Duodenal mucosa (tissue), 2 donors: ENCODE results near the gene DGKI.

Source experiments
- H3K27ac ChIP-seq: one replicate; pipeline ENCODE4 v1.7.0; 2013; ENCODE audit warnings: low read depth, low read length
- H3K27me3 ChIP-seq, 2 donors: one replicate each; pipeline ENCODE4 v1.7.0; 2013; ENCODE audit warnings: low read length in 2 of 2, control low read depth in 1 of 2; ENCODE audit not compliant: insufficient read depth in 2 of 2, control insufficient read depth in 1 of 2
- H3K36me3 ChIP-seq, 2 donors: one replicate each; pipeline ENCODE4 v1.7.0; 2013; ENCODE audit warnings: low read length in 2 of 2, control low read depth in 1 of 2; ENCODE audit not compliant: insufficient read depth in 2 of 2, control insufficient read depth in 1 of 2
- H3K4me1 ChIP-seq, 2 donors: one replicate each; pipeline ENCODE4 v1.7.0; 2013; ENCODE audit warnings: low read length in 2 of 2, control low read depth in 1 of 2; ENCODE audit not compliant: insufficient read depth in 2 of 2, control insufficient read depth in 1 of 2
- H3K4me3 ChIP-seq, 2 donors: one replicate each; pipeline ENCODE4 v1.7.0; 2013; ENCODE audit warnings: low read length in 2 of 2, low read depth in 1 of 2
- H3K9ac ChIP-seq, 2 donors: one replicate each; pipeline ENCODE4 v1.7.0; 2013; ENCODE audit warnings: low read length in 2 of 2, low read depth in 1 of 2
- H3K9me3 ChIP-seq, 2 donors: one replicate each; pipeline ENCODE4 v1.7.0; 2013; ENCODE audit warnings: low read length in 2 of 2, control low read depth in 1 of 2; ENCODE audit not compliant: control insufficient read depth in 1 of 2

DGKI gene

GRCh38 chr7:137798073-137798763, 48.6 kb downstream of the DGKI start:
- no peaks in the 10 kb centered on the region for H3K4me1 ChIP-seq
- H3K27ac ChIP-seq: no peak overlapping the region

GRCh38 chr7:137795211-137795610, 51.6 kb downstream of the DGKI start:
- no peaks in the 10 kb centered on the region for H3K36me3 ChIP-seq
- no peaks in the 10 kb centered on the region for H3K4me1 ChIP-seq
- no peaks in the 10 kb centered on the region for H3K9me3 ChIP-seq
- H3K4me3 ChIP-seq: no peak overlapping the region
- no peaks in the 10 kb centered on the region for H3K27me3 ChIP-seq
- no peak overlapping the region for H3K9ac ChIP-seq
- no peak overlapping the region for H3K27ac ChIP-seq

More at GRCh38 chr7:137798073-137798763, 48.6 kb downstream of the DGKI start:
- H3K9me3 ChIP-seq: no peaks in the 10 kb centered on the region
- H3K27me3 ChIP-seq: no peaks in the 10 kb centered on the region
- no peaks in the 10 kb centered on the region for H3K36me3 ChIP-seq
- no peak overlapping the region for H3K9ac ChIP-seq
- no peak overlapping the region for H3K4me3 ChIP-seq

DNA sequence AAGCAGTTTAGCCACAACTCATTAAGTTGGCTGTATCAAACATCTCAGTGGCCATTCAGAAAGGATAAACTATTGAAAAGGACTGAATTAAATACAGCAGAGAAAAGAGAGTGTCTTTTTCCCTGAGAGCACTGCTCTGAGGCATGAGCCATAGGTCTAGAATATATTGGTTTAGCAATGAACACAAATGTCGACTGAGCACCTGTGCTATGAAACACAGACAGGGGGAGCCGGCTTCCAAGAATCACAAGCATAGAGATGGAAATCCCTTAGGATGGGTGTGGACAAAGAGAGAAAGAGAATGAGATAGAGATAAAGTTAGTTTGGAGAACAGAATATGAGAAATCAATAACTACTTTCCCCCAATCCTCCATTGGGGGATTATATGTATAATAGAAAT, 54.8 kb downstream of the DGKI start:
- Histone ChIP-seq H3K36me3 (no peaks in the 10 kb centered on the region), H3K4me3 (no peak overlapping the region), H3K9me3 (no peaks in the 10 kb centered on the region), H3K9ac (no peak overlapping the region), H3K4me1 (no peaks in the 10 kb centered on the region), H3K27ac (no peak overlapping the region), H3K27me3 (no peaks in the 10 kb centered on the region)

DNA sequence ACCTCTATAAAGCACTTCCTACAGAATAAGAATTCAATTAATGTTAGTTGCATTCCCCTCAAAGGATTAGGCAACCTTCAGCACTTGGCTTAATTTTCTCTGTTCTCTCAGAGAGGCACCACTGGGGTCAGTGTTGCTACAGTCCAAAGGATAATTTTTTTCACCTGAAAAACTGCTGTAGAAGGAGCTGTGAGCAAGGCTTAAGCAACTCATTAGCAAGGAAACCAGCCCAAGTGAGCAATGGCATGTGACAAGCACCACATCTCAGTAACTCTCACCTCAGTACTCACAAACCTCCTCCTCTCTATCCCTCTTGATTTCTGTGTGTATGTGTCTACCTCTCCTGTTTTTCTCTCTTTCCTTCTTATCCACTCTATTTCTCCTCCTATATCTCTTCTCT, 55.9 kb downstream of the DGKI start:
- Histone ChIP-seq H3K9me3 (no peaks in the 10 kb centered on the region), H3K4me3 (no peak overlapping the region), H3K27ac (no peak overlapping the region), H3K9ac (no peak overlapping the region), H3K36me3 (no peaks in the 10 kb centered on the region), H3K4me1 (no peaks in the 10 kb centered on the region), H3K27me3 (no peaks in the 10 kb centered on the region)

DNA sequence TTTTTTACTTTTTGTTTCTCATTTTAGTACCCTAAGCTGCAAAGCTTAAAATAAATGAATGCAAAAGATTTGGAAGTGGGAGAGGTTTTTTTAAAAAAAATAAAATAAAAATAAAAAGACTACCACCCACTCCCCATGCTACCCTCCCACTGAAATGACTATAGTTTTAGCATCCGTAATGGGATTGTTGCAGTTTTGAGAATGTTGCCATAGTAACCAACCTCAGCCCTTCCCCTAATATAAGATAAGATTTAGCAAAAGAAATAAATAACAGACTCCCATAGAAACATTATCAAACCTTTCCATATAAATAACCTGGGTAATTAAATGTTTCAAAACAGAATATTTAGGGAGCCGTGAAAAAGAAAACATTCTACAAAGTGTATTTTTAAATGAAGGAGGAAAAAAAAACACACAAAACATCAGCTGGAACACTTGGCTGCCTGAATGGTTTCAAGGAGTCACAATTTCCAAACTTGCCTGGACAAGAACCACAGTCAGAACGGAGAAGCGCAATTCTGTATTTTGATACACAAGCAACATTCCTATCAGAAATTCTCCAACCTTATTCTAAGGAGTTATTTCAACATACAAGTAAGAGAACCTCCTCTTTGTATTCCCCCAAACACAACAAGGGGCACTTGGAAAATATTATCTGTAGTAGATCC, 57.4 kb downstream of the DGKI start:
- Histone ChIP-seq H3K9ac (no peak overlapping the region), H3K36me3 (no peaks in the 10 kb centered on the region), H3K4me3 (no peak overlapping the region), H3K27ac (no peak overlapping the region), H3K4me1 (no peaks in the 10 kb centered on the region), H3K27me3 (no peaks in the 10 kb centered on the region), H3K9me3 (no peaks in the 10 kb centered on the region)

- Histone ChIP-seq H3K9me3 (no peaks in the 10 kb centered on the region), H3K9ac (no peak overlapping the region), H3K36me3 (no peaks in the 10 kb centered on the region), H3K4me1 (no peaks in the 10 kb centered on the region), H3K4me3 (no peak overlapping the region), H3K27me3 (no peaks in the 10 kb centered on the region), H3K27ac (no peak overlapping the region)
Observed at GRCh38 chr7:137787301-137787976, 59.3 kb downstream of the DGKI start.

DNA sequence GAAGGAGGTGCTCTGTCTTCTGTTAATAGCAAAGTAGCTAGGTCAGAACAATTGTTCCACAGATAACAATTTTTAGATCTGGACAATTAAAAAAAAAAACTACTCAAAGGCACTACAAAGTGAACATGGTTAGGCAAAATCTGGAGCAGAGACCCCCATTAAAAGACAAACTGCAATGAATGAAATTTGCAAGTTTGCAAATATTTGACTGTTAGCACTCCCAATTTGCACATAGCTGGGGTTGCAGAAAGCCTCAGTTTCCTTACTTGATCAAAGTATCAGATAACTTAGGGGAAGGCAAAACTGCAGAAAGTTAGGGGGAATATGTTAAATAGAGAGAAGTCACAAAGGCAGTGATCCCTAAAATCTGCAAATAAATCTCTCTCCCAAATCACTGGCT, 68.3 kb downstream of the DGKI start:
- H3K4me1 ChIP-seq: no peaks in the 10 kb centered on the region
- no peaks in the 10 kb centered on the region for H3K36me3 ChIP-seq
- H3K4me3 ChIP-seq: no peak overlapping the region
- H3K27ac ChIP-seq: no peak overlapping the region
- no peaks in the 10 kb centered on the region for H3K9me3 ChIP-seq
- no peak overlapping the region for H3K9ac ChIP-seq
- H3K27me3 ChIP-seq: no peaks in the 10 kb centered on the region

DNA sequence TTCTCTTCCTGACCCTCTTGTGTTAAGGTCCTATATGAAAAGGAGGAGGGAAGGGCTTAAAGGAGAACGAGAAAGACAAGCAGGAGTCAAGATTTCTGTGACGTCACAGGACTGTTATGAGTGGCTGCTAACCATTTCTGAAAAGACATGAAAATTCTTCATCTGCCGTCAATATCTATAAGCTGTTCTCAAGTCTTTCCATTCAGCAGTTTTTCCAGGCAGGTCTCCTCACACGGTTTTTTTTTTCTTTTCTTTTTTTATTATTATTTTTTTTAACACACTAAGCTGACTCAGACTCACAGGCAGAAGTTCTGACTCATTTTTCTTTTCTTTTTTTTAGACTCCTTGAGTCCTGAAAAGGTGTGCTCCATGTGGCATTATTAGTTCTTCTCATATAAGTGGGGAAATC, 72.0 kb downstream of the DGKI start:
- no peak overlapping the region for H3K9ac ChIP-seq
- no peaks in the 10 kb centered on the region for H3K27me3 ChIP-seq
- H3K4me1 ChIP-seq: no peaks in the 10 kb centered on the region
- H3K36me3 ChIP-seq: no peaks in the 10 kb centered on the region
- H3K9me3 ChIP-seq: no peaks in the 10 kb centered on the region
- H3K4me3 ChIP-seq: no peak overlapping the region
- H3K27ac ChIP-seq: no peak overlapping the region

DNA sequence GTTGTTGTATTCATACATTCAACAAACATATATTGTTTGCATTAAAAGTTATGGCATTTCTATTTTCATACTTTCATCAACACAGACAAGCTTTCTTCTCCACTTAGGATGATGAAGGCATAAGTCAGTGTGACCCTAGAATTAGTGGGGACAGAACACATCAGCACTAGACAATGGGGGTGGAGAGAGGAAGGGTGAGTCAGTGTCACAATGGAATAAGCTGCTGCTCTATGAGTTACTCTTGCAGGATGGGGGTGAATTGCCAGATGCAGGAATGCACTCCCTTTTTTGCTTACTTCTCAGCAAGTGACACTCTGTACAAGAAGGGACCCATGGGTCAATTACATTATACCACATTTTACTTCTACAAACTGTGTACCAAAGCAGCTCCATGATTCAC, 74.0 kb downstream of the DGKI start:
- Histone ChIP-seq H3K9me3 (no peaks in the 10 kb centered on the region), H3K36me3 (no peaks in the 10 kb centered on the region), H3K9ac (no peak overlapping the region), H3K27ac (no peak overlapping the region), H3K4me1 (no peaks in the 10 kb centered on the region), H3K4me3 (no peak overlapping the region), H3K27me3 (no peaks in the 10 kb centered on the region)

DNA sequence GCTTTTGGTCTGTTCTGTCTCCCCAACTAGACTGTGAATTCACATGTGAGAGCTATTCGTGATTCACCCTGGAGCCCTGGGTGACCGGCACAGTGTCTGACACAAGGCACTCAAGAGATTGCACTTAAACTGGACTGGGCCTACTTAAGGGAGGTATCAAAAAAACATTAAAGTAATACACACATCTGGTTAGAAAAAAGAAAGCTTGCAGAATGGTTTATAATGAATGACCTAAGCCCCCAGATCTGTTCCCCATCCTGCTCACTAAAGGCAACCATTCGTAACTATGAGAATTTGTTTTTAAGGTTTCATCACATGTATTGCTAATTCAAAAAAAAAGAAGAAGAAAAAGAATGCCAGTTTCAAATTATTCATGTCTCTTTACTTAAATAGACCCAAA, 74.5 kb downstream of the DGKI start:
- Histone ChIP-seq H3K4me3 (no peak overlapping the region), H3K36me3 (no peaks in the 10 kb centered on the region), H3K9ac (no peak overlapping the region), H3K27me3 (no peaks in the 10 kb centered on the region), H3K27ac (no peak overlapping the region), H3K9me3 (no peaks in the 10 kb centered on the region), H3K4me1 (no peaks in the 10 kb centered on the region)
